ENCODE data around the gene MOXD1.

DNA sequence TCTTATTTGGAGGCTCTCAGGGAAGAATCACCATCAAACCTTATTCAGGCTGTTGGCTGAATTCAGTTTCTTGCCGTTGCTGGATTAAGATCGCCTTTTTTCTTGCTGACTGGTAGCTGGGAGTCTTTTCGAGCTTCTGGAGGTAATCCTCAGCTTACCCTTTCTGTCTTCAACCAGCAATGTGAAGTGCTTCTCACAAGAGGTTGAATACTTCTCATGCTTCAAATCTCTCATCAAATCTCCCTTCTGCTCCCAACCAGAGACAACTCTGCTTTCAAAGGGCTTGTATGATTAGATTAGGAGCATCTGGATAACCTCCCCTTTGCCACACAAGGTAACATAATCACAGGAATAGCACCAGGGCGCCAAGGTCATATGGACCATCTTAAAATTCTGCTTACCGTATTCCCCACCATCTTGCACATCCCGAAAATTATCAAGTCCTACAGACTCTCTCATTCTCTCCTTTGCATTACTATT is 137.2 kb downstream of the MOXD1 start:
- TF ChIP-seq CTCF (optimal IDR thresholded peaks at IDR 0.05 in 1 of 3, IDR thresholded peaks at IDR 0.05 in 1 of 3, conservative IDR thresholded peaks at IDR 0.05 in 1 of 3; ENCODE audit: extremely low read depth in 1 of 3, insufficient read depth in 2 of 3, low read length in 3 of 3) (no peak), EZH2 (IDR thresholded peaks at IDR 0.05; ENCODE audit: low read length) (no peak)

All from keratinocyte (primary cell).